GM10266 (cell line): ENCODE data around the gene PHAF1.

Source experiments
- DNase-seq: peaks from one replicate; pipeline ENCODE4 v3.0.0; 2012; ENCODE audit errors: extremely low spot score
- TF ChIP-seq, protein P1 (sequence below): IDR thresholded peaks from 2 replicates; pipeline ENCODE4 v1.5.1; 2012; ENCODE audit warnings: mild to moderate bottlenecking, low read depth; ENCODE audit not compliant: control insufficient read depth, insufficient read depth; ENCODE audit errors: missing control alignments

PHAF1 gene

DNA sequence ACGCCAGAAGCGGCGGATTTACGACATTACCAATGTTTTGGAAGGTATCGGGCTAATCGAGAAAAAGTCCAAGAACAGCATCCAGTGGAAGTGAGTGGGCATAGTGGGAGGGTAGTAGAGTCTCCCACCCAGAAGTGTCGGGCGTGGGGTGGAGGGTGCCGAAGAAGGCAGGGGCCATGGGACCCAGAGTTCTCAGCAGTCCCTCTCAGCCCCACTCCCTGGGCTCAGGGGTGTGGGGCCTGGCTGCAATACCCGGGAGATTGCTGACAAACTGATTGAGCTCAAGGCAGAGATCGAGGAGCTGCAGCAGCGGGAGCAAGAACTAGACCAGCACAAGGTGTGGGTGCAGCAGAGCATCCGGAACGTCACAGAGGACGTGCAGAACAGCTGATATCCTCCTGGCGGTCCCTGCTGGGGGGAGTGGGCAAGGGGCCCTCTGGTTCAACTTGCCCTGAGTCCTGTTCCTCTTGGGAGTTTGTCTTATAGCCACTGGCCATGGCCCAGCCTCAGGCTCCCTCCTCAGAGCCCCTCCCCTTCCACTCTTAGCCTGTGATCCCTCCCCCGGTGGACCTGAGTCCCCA lies 83.1 kb downstream of the PHAF1 start:
- peak; percentile 46 for DNase-seq
- TF ChIP-seq, protein P1, sequence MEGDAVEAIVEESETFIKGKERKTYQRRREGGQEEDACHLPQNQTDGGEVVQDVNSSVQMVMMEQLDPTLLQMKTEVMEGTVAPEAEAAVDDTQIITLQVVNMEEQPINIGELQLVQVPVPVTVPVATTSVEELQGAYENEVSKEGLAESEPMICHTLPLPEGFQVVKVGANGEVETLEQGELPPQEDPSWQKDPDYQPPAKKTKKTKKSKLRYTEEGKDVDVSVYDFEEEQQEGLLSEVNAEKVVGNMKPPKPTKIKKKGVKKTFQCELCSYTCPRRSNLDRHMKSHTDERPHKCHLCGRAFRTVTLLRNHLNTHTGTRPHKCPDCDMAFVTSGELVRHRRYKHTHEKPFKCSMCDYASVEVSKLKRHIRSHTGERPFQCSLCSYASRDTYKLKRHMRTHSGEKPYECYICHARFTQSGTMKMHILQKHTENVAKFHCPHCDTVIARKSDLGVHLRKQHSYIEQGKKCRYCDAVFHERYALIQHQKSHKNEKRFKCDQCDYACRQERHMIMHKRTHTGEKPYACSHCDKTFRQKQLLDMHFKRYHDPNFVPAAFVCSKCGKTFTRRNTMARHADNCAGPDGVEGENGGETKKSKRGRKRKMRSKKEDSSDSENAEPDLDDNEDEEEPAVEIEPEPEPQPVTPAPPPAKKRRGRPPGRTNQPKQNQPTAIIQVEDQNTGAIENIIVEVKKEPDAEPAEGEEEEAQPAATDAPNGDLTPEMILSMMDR = no peak

DNA sequence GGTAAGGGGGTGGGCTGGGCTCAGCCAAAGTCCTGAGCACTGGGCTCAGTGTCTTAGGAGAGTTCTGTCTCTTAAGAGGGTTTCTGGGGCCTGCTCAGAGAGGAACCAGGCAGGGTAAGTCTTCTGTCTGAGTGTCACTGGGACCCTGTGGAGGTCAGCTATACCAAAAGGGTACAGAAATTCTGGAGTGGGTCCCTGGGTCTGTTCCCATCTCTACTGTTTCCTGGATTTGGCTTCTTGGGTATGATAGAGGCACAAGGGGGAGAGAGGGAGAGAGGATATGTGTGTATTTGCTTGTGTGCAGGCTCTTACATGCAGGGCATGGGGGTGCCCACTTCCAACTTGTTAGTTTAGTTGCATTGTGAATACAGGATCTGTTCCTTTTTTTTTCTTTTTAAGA lies 83.8 kb downstream of the PHAF1 start:
- TF ChIP-seq, protein P1 = no peak
- peak; percentile 22 for DNase-seq

DNA sequence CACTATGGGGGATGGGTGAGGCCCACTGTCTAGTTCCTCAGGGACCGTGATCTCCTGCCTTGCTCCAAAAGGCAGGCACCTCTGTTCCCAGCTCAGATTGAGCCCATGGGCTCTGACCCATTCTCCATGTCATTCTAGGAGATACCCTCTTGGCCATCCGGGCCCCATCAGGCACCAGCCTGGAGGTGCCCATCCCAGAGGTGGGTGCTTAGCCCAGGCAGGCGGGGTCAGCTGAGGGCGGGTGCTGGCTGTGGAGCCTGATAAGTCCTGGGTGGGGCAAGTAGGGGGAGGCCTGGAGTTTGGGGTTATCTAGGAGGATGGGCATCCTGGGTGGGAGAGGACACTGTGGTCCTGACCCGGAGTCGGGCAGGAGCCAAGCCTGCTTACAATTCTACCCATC lies 84.5 kb downstream of the PHAF1 start:
- no peak for DNase-seq
- TF ChIP-seq, protein P1 = no peak

DNA sequence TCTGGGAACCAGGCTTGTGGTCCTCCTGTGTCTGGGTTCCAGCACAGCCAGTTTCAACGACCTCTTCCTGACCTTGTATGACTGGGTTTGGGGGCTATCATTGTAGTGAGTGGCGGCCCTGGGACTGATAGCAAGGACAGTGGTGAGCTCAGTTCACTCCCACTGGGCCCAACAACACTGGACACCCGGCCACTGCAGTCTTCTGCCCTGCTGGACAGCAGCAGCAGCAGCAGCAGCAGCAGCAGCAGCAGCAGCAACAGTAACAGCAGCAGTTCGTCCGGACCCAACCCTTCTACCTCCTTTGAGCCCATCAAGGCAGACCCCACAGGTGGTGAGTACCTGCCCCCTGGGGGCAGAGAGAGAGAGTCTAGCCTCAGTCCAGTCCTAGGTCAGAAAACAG lies 85.9 kb downstream of the PHAF1 start:
- DNase-seq = no peak
- TF ChIP-seq, protein P1 = no peak

DNA sequence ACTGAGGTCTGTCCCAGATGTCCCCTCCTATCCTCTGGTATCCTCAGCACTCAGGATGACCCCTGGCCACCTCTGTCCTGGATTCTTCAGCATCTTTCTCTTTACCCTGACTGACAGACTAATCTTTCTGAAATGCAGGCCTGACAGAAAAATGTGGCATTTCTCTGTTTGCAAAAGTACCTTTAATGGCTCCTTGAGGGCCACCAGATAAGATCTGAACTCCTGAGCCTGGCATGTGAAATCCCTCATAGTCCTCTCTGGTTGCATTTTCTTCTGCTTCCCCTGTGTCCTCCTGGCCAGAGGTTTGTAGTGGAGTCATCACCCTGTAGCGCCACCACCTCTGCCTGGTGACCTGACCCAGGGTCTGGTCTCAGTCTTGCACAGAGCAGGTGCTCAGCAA lies 87.1 kb downstream of the PHAF1 start:
- no peak for DNase-seq

DNA sequence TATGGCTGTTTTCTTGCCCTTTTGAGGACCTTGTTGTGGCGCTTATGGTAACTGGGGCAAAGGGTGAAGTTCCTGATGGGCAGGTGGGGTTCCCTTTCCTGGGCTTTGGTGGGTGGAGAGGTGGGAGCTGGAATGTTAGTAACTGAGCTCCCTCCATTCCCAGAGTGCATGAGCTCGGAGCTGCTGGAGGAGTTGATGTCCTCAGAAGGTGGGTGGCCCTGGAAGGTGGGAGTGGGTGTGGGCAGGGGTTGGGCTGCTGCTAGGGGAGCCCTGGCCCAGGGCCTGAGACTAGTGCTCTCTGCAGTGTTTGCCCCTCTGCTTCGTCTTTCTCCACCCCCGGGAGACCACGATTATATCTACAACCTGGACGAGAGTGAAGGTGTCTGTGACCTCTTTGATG lies 88.0 kb downstream of the PHAF1 start:
- DNase-seq = no peak
- TF ChIP-seq, protein P1 = no peak

More for the DNA sequence above, 87.1 kb downstream of the PHAF1 start:
- TF ChIP-seq, protein P1 = no peak
